WTC11 (cell line): ENCODE results near the gene CLIC1. TPM values are rescaled to one million over a fixed set of nuclear protein-coding genes. Genes with fewer than 3 reads are reported as not detected.

Experiments
- ATAC-seq: fragments of 200-7000 bp; cut with Tn5 transposase; 2 replicates; pipeline ENCODE4 v1.10.0; 2021; ENCODE audit warnings: mild to moderate bottlenecking, moderate library complexity
- CTCF ChIA-PET: fragments of 300-600 bp; sonication (Branson Sonifier 250); formaldehyde crosslinking; loops from one replicate; lab custom pipeline; 2021; ENCODE audit warnings: antibody characterized with exemption; lab: Charles Lee
- POLR2A ChIA-PET: fragments of 350-600 bp; sonication (Branson Sonifier 250); formaldehyde crosslinking; loops from one replicate; lab custom pipeline; 2021; ENCODE audit warnings: antibody characterized with exemption; lab: Charles Lee
- DNase-seq: peaks from one replicate; pipeline ENCODE4 v3.0.0; 2021; ENCODE audit warnings: low spot score
- H3K27ac Mint-ChIP-seq: 2 replicates; pipeline ENCODE4 v1.8.0; 2021; ENCODE audit warnings: mixed read lengths
- H3K27me3 Mint-ChIP-seq: 2 replicates; pipeline ENCODE4 v1.8.0; 2021; ENCODE audit warnings: low read depth, mild to moderate bottlenecking, moderate library complexity, mixed read lengths
- H3K36me3 Mint-ChIP-seq: 2 replicates; pipeline ENCODE4 v1.8.0; 2021; ENCODE audit warnings: mixed read lengths
- H3K4me1 Mint-ChIP-seq: 2 replicates; pipeline ENCODE4 v1.8.0; 2022; ENCODE audit warnings: mixed read lengths
- H3K4me3 Mint-ChIP-seq: 2 replicates; pipeline ENCODE4 v1.8.0; 2021; ENCODE audit warnings: mild to moderate bottlenecking, moderate library complexity, mixed read lengths
- H3K9me3 Mint-ChIP-seq: 2 replicates; pipeline ENCODE4 v1.8.0; 2021; ENCODE audit warnings: mixed read lengths
- AFF4 ChIP-seq: sonication (generic); formaldehyde crosslinking; IDR thresholded peaks from 2 replicates; pipeline ENCODE4 v1.8.1; 2023; ENCODE audit warnings: mild to moderate bottlenecking, missing genetic modification reagents, borderline replicate concordance
- AR ChIP-seq: fragments of 250-450 bp; sonication (Bioruptor Pico); IDR thresholded peaks from 2 replicates; pipeline ENCODE4 v1.9.0; 2021; ENCODE audit warnings: mild to moderate bottlenecking
- ARID4B ChIP-seq: sonication (generic); formaldehyde crosslinking; IDR thresholded peaks from 2 replicates; pipeline ENCODE4 v1.8.0; 2023; ENCODE audit warnings: missing genetic modification reagents, mild to moderate bottlenecking, borderline replicate concordance
- ATF2 ChIP-seq: sonication (generic); formaldehyde crosslinking; IDR thresholded peaks from 2 replicates; pipeline ENCODE4 v1.8.1; 2022; ENCODE audit warnings: low read depth, missing genetic modification reagents, borderline replicate concordance
- CREB1 ChIP-seq: sonication (generic); formaldehyde crosslinking; IDR thresholded peaks from 2 replicates; pipeline ENCODE4 v1.8.0; 2023; ENCODE audit warnings: mild to moderate bottlenecking, missing genetic modification reagents
- E2F1 ChIP-seq: sonication (generic); formaldehyde crosslinking; IDR thresholded peaks from 2 replicates; pipeline ENCODE4 v1.8.0; 2022; ENCODE audit warnings: mild to moderate bottlenecking, missing genetic modification reagents
- FOXK1 ChIP-seq: sonication (generic); formaldehyde crosslinking; IDR thresholded peaks from 2 replicates; pipeline ENCODE4 v1.8.0; 2022; ENCODE audit warnings: mild to moderate bottlenecking, moderate library complexity, missing genetic modification reagents
- FOXP1 ChIP-seq: sonication (generic); formaldehyde crosslinking; IDR thresholded peaks from 2 replicates; pipeline ENCODE4 v1.8.0; 2022; ENCODE audit warnings: missing genetic modification reagents, mild to moderate bottlenecking, moderate library complexity, borderline replicate concordance
- GRHL2 ChIP-seq: fragments of 250-450 bp; sonication (Bioruptor Pico); IDR thresholded peaks from 2 replicates; pipeline ENCODE4 v1.8.0; 2022; ENCODE audit warnings: mild to moderate bottlenecking, moderate library complexity; ENCODE audit not compliant: insufficient replicate concordance, severe bottlenecking
- MXD4 ChIP-seq: fragments of 250-450 bp; sonication (Bioruptor Pico); IDR thresholded peaks from 2 replicates; pipeline ENCODE4 v1.8.0; 2021; ENCODE audit warnings: mild to moderate bottlenecking, moderate library complexity, borderline replicate concordance
- NFE2L1 ChIP-seq: sonication (generic); formaldehyde crosslinking; IDR thresholded peaks from 2 replicates; pipeline ENCODE4 v1.8.1; 2023; ENCODE audit warnings: missing genetic modification reagents
- OVOL2 ChIP-seq: fragments of 250-450 bp; sonication (Bioruptor Pico); IDR thresholded peaks from 2 replicates; pipeline ENCODE4 v1.9.0; 2021; ENCODE audit warnings: mild to moderate bottlenecking, borderline replicate concordance
- RORB ChIP-seq: fragments of 250-450 bp; sonication (Bioruptor Pico); IDR thresholded peaks from 2 replicates; pipeline ENCODE4 v1.9.0; 2021; ENCODE audit warnings: mild to moderate bottlenecking
- USF1 ChIP-seq: sonication (generic); formaldehyde crosslinking; IDR thresholded peaks from 2 replicates; pipeline ENCODE4 v1.8.0; 2022; ENCODE audit warnings: mild to moderate bottlenecking, missing genetic modification reagents
- ZNF232 ChIP-seq: sonication (generic); formaldehyde crosslinking; IDR thresholded peaks from 2 replicates; pipeline ENCODE4 v1.8.0; 2022; ENCODE audit warnings: mild to moderate bottlenecking, missing genetic modification reagents
- ZNF416 ChIP-seq: fragments of 250-450 bp; sonication (Bioruptor Pico); IDR thresholded peaks from 2 replicates; pipeline ENCODE4 v1.9.0; 2021; ENCODE audit warnings: mild to moderate bottlenecking, inconsistent platforms
- ZNF512 ChIP-seq: sonication (generic); formaldehyde crosslinking; IDR thresholded peaks from 2 replicates; pipeline ENCODE4 v1.8.1; 2022; ENCODE audit warnings: missing genetic modification reagents, borderline replicate concordance
- total RNA-seq: library from RNA; stranded (reverse); gene quantifications from 3 replicates; pipeline ENCODE4 v1.2.3, GENCODE V29; 2021

CLIC1 gene
- total RNA-seq, 1 experiment from 2014 or later = 244 TPM

- TF ChIP-seq E2F1 (no peak), ZNF416 (no peak), ATF2 (CRISPR knock-in tag) (no peak), FOXP1 (CRISPR knock-in tag) (no peak), USF1 (CRISPR knock-in tag) (no peak), RORB (no peak)
Measured at GRCh38 chr6:31702405-31702818, 33.9 kb downstream of the CLIC1 start (continued).

GRCh38 chr6:31701666-31702404 is 34.5 kb downstream of the CLIC1 start:
- Mint-ChIP-seq H3K4me3 (peak overlapping the region; percentile 95), H3K9me3 (no peaks in the 10 kb centered on the region), H3K27me3 (peaks cover 3% of the 10 kb centered on the region; the same call in 1 of the 2 replicates), H3K36me3 (no peaks in the 10 kb centered on the region; the same call in 1 of the 2 replicates), H3K27ac (peak overlapping the region; percentile 94), H3K4me1 (peaks cover 12% of the 10 kb centered on the region)
- ChIA-PET POLR2A (no interaction called here), CTCF (interaction anchor here (1.8 to 2.2 kb wide), 3 partner anchors 12 to 250 kb away, joined by 5 to 15 read pairs (median 10); no protein-coding TSS in a partner anchor)
- DNase-seq (no peak), ATAC-seq (no peak)
- no peak for TF ChIP-seq FOXP1 (CRISPR knock-in tag)
- no peak for TF ChIP-seq MXD4 (CRISPR knock-in tag)
- TF ChIP-seq CREB1 (CRISPR knock-in tag) = no peak
- TF ChIP-seq FOXK1 (CRISPR knock-in tag) = no peak
- no peak for TF ChIP-seq OVOL2 (CRISPR knock-in tag)
- TF ChIP-seq ZNF512 (CRISPR knock-in tag) = no peak
- no peak for TF ChIP-seq ARID4B (CRISPR knock-in tag)
- no peak for TF ChIP-seq AFF4 (CRISPR knock-in tag)
- TF ChIP-seq ZNF232 (CRISPR knock-in tag) = no peak
- no peak for TF ChIP-seq NFE2L1 (CRISPR knock-in tag)
- no peak for TF ChIP-seq AR (CRISPR knock-in tag)
- TF ChIP-seq GRHL2 (CRISPR knock-in tag) = no peak
